HepG2 (cell line): Measurements from ENCODE around the gene ACE. TPM values are rescaled to one million over a fixed set of nuclear protein-coding genes. Genes with fewer than 3 reads are reported as not detected.

Source experiments
- ATAC-seq: fragments of 200-7000 bp; cut with Tn5 transposase; 3 replicates; pipeline ENCODE4 v1.9.1; 2020; ENCODE audit warnings: mild to moderate bottlenecking, moderate library complexity
- BruUV-seq: library from RNA; stranded (reverse); fragments of 400-500 nt; replicated peaks from 2 replicates; lab custom pipeline; 2021; lab: Mats Ljungman, UMichigan
- CTCF ChIA-PET: fragments of 300-600 bp; formaldehyde crosslinking; extraction: SDS; loops from one replicate; lab custom pipeline; 2021; ENCODE audit warnings: low total read pairs, inconsistent platforms, low intra/inter-chr PET ratio; lab: Yijun Ruan, JAX
- POLR2A ChIA-PET: fragments of 350-600 bp; sonication (Branson Sonifier 250); formaldehyde crosslinking; loops from one replicate; lab custom pipeline; 2020; ENCODE audit warnings: antibody characterized with exemption, inconsistent platforms; lab: Yijun Ruan, JAX
- DNase-seq: peaks from one replicate; pipeline ENCODE4 v3.0.0-alpha.2; 2015; ENCODE audit warnings: low spot score
- FAIRE-seq: peaks from 3 replicates; lab custom pipeline; 2011; peaks lifted over from hg19 to GRCh38; lab: Jason Lieb, UNC
- H2AFZ ChIP-seq: one replicate; pipeline ENCODE4 v1.6.1; 2011; ENCODE audit warnings: low read length, inconsistent platforms
- H3K27ac ChIP-seq: fragments of 300-600 bp; 3 replicates; pipeline ENCODE4 v1.8.0; 2011; ENCODE audit warnings: mixed run types, mild to moderate bottlenecking, mixed read lengths, low read length, inconsistent platforms; ENCODE audit not compliant: insufficient read depth; ENCODE audit errors: extremely low read length
- H3K27me3 ChIP-seq, 2 experiments: fragments of 200-600 bp in 1 of 2; 2 replicates in 1 of 2; 3 replicates in 1 of 2; pipeline versions ENCODE4 v1.6.0 to v1.8.0; 2011; ENCODE audit warnings: low read length in 2 of 2, mild to moderate bottlenecking in 2 of 2, moderate library complexity in 2 of 2, inconsistent platforms in 1 of 2; ENCODE audit not compliant: insufficient read depth in 2 of 2, control insufficient read depth in 1 of 2
- H3K36me3 ChIP-seq, 2 experiments: fragments of 200-600 bp in 1 of 2; replicated peaks in 1 of 2; 2 replicates in 1 of 2; 3 replicates in 1 of 2; pipeline versions ENCODE4 v1.5.1 to v1.8.0; 2011; ENCODE audit warnings: low read length in 2 of 2, inconsistent platforms in 1 of 2; ENCODE audit not compliant: insufficient read depth in 2 of 2, control insufficient read depth in 1 of 2
- H3K4me1 ChIP-seq: 2 replicates; pipeline ENCODE4 v1.5.1; 2012; ENCODE audit warnings: low read length, inconsistent platforms; ENCODE audit not compliant: insufficient read depth
- H3K4me2 ChIP-seq: 2 replicates; pipeline ENCODE4 v1.6.0; 2011; ENCODE audit warnings: low read depth, low read length, inconsistent platforms
- H3K4me3 ChIP-seq, 3 experiments: fragments of 200-600 bp in 1 of 3; sonication (generic), shearing (Covaris generic) in 1 of 3; replicated peaks in 1 of 3; 2 replicates each; pipeline ENCODE4 v1.5.1; 2011 to 2016; ENCODE audit warnings: low read length in 3 of 3, inconsistent platforms in 2 of 3, low read depth in 2 of 3, mild to moderate bottlenecking in 2 of 3, control low read depth in 1 of 3, mixed read lengths in 1 of 3; ENCODE audit not compliant: insufficient read depth in 1 of 3
- H3K79me2 ChIP-seq: one replicate; pipeline ENCODE4 v1.6.1; 2011; ENCODE audit warnings: low read length, inconsistent platforms; ENCODE audit not compliant: insufficient read depth
- H3K9ac ChIP-seq: 2 replicates; pipeline ENCODE4 v1.6.0; 2011; ENCODE audit warnings: mild to moderate bottlenecking, low read depth, low read length, inconsistent platforms; ENCODE audit not compliant: insufficient read depth
- H3K9me3 ChIP-seq: 2 replicates; pipeline ENCODE4 v1.5.1; 2012; ENCODE audit warnings: mild to moderate bottlenecking, low read length
- H4K20me1 ChIP-seq: 2 replicates; pipeline ENCODE4 v1.6.0; 2011; ENCODE audit warnings: inconsistent platforms, mild to moderate bottlenecking, low read length, moderate library complexity; ENCODE audit not compliant: insufficient read depth
- AGO2 ChIP-seq: fragments of 200-400 bp; formaldehyde crosslinking; optimal IDR thresholded peaks from 2 replicates; pipeline ENCODE3; 2017; ENCODE audit warnings: mild to moderate bottlenecking, low read depth, low read length, moderate library complexity
- EEA1 ChIP-seq: sonication (generic); formaldehyde crosslinking; IDR thresholded peaks from 2 replicates; pipeline ENCODE4 v1.5.1; 2020; ENCODE audit warnings: mild to moderate bottlenecking, missing genetic modification reagents, borderline replicate concordance
- KDM1A ChIP-seq: IDR thresholded peaks from 2 replicates; pipeline ENCODE4 v1.6.1; 2016; ENCODE audit warnings: missing compliant biosample characterization
- KMT2A ChIP-seq: sonication (generic); formaldehyde crosslinking; IDR thresholded peaks from 2 replicates; pipeline ENCODE4 v1.4.0; 2020; ENCODE audit warnings: missing genetic modification reagents
- MYPOP ChIP-seq: sonication (generic); formaldehyde crosslinking; IDR thresholded peaks from 2 replicates; pipeline ENCODE4 v1.8.1; 2023; ENCODE audit warnings: mild to moderate bottlenecking, moderate library complexity, missing genetic modification reagents
- NFKB2 ChIP-seq: sonication (generic); formaldehyde crosslinking; IDR thresholded peaks from 2 replicates; pipeline ENCODE4 v1.4.0; 2020; ENCODE audit warnings: missing genetic modification reagents, borderline replicate concordance
- PPARG ChIP-seq: conservative IDR thresholded peaks from 2 replicates; pipeline ENCODE4 v1.6.1; 2016; ENCODE audit warnings: missing biosample characterization, missing genetic modification reagents
- PRPF4 ChIP-seq: fragments of 200-400 bp; formaldehyde crosslinking; IDR thresholded peaks from 2 replicates; pipeline ENCODE4 v1.6.1; 2016; ENCODE audit warnings: low read length, low read depth; ENCODE audit not compliant: poor library complexity, severe bottlenecking
- RBAK ChIP-seq: sonication (generic); formaldehyde crosslinking; IDR thresholded peaks from 2 replicates; pipeline ENCODE4 v1.5.1; 2020; ENCODE audit warnings: mild to moderate bottlenecking, missing genetic modification reagents
- SKIL ChIP-seq: sonication (generic); formaldehyde crosslinking; IDR thresholded peaks from 2 replicates; pipeline ENCODE4 v1.8.0; 2022; ENCODE audit warnings: missing genetic modification reagents, mild to moderate bottlenecking, moderate library complexity, borderline replicate concordance
- THAP11 ChIP-seq: IDR thresholded peaks from 2 replicates; pipeline ENCODE4 v1.6.1; 2016; ENCODE audit warnings: missing biosample characterization, missing genetic modification reagents
- WIZ ChIP-seq: sonication (generic); formaldehyde crosslinking; IDR thresholded peaks from 2 replicates; pipeline ENCODE4 v1.5.1; 2020; ENCODE audit warnings: mild to moderate bottlenecking, missing genetic modification reagents
- ZBTB1 ChIP-seq: sonication (generic); formaldehyde crosslinking; IDR thresholded peaks from 2 replicates; pipeline ENCODE4 v1.4.0; 2020; ENCODE audit warnings: missing genetic modification reagents, borderline replicate concordance
- ZBTB7A ChIP-seq: sonication (generic); formaldehyde crosslinking; IDR thresholded peaks from 2 replicates; pipeline ENCODE4 v1.8.0; 2022; ENCODE audit warnings: mild to moderate bottlenecking, missing genetic modification reagents
- ZNF615 ChIP-seq: sonication (generic); formaldehyde crosslinking; IDR thresholded peaks from 2 replicates; pipeline ENCODE4 v1.5.0; 2020; ENCODE audit warnings: mild to moderate bottlenecking, missing genetic modification reagents, borderline replicate concordance
- WGBS: methylation state at CpG from one replicate; pipeline ENCODE4 v1.1.6; 2017; ENCODE audit warnings: low lambda C conversion rate; 5-methylcytosine and 5-hydroxymethylcytosine counted together
- in situ Hi-C: cut with HindIII; loops from 2 replicates; pipeline ENCODE4 v1.10.0; 2017; ENCODE audit warnings: low pct_unique_long_range_greater_than_20kb; ENCODE audit not compliant: extremely low pct_ligation_motif_present
- intact Hi-C: fragments of 100-400 bp; cut with micrococcal nuclease; formaldehyde crosslinking; loops from one replicate; pipeline ENCODE4 v1.10.0; 2022; ENCODE audit not compliant: unreplicated experiment
- polyA plus RNA-seq, 8 experiments: library from polyadenylated mRNA; depleted of rRNA in 3 of 8; stranded (reverse) in 7 of 8; unstranded in 1 of 8; fragments of >200 nt; fragmentation: Illumina TruSeq in 4 of 8; extraction: Trizol in 4 of 8; gene quantifications; 2 replicates each; pipeline versions ENCODE4 v1.2.1 to v1.2.3, GENCODE V29; 2011 to 2016; ENCODE audit warnings: low read depth in 4 of 8, missing spikeins in 1 of 8, mixed read lengths in 1 of 8; ENCODE audit not compliant: insufficient read depth in 1 of 8
- total RNA-seq, 5 experiments: library from RNA; depleted of rRNA; stranded (reverse); fragments of >200 nt; fragmentation: Illumina TruSeq; extraction: Trizol; gene quantifications; 2 replicates each; pipeline ENCODE4 v1.2.3, GENCODE V29; 2016; ENCODE audit warnings: low read depth in 1 of 5

ACE gene
- total and polyA plus RNA-seq, 2 of the 13 experiments (the other 11 are each of a cell fraction or from before 2014, with no cell fraction given) = 0.08 to 0.13 TPM

- peaks cover 18 to 61% of the 10 kb centered on the region in 2 experiments for H3K27me3 ChIP-seq
- no peak for FAIRE-seq
- no peak for DNase-seq
- no peaks in the 10 kb centered on the region for H3K79me2 ChIP-seq
- POLR2A ChIA-PET = interaction anchor here (0.6 kb wide), 1 partner anchor 41 kb away, joined by 3 read pairs; no protein-coding TSS in a partner anchor
- H3K36me3 ChIP-seq = no peaks in the 10 kb centered on the region
- BruUV-seq = no TSS peak
- peaks cover 29% of the 10 kb centered on the region for H3K4me1 ChIP-seq
- no peaks in the 10 kb centered on the region for H4K20me1 ChIP-seq
- H2AFZ ChIP-seq = no peak overlapping the region
- H3K9me3 ChIP-seq = no peaks in the 10 kb centered on the region
- TF ChIP-seq ZBTB7A (CRISPR knock-in tag) = no peak
- no peak for TF ChIP-seq WIZ
- no peak for TF ChIP-seq SKIL (CRISPR knock-in tag)
- no peak for TF ChIP-seq ZBTB1
- TF ChIP-seq NFKB2 (CRISPR knock-in tag) = no peak
- no peak for TF ChIP-seq RBAK (CRISPR knock-in tag)
- no peak for TF ChIP-seq KMT2A (CRISPR knock-in tag)
- TF ChIP-seq AGO2 = no peak
- no peak for TF ChIP-seq KDM1A (CRISPR knock-in tag)
- TF ChIP-seq ZNF615 (CRISPR knock-in tag) = no peak
- TF ChIP-seq PPARG (CRISPR knock-in tag) = no peak
- TF ChIP-seq MYPOP (CRISPR knock-in tag) = no peak
- no peak for TF ChIP-seq PRPF4
- TF ChIP-seq THAP11 (CRISPR knock-in tag) = no peak
- no peak for TF ChIP-seq EEA1 (CRISPR knock-in tag)
- TF ChIP-seq, all 625 proteins: peak for 0
- H3K9ac ChIP-seq = no peak overlapping the region
- no peak overlapping the region for H3K4me3 ChIP-seq
- WGBS = 37% methylated on average over 4 of the region's 4 CpGs
- in situ Hi-C loops (no loop called here), intact Hi-C loops (no loop called here)
- no peak overlapping the region for H3K27ac ChIP-seq
- H3K4me2 ChIP-seq = no peak overlapping the region
- no peak for ATAC-seq
- CTCF ChIA-PET = no interaction called here
Measured at GRCh38 chr17:63537001-63537400, 60.1 kb downstream of the ACE start.
